MG63 (cell line): Measurements from ENCODE around the gene VCP. TPM values are rescaled to one million over a fixed set of nuclear protein-coding genes. Genes with fewer than 3 reads are reported as not detected.

Source experiments
- total RNA-seq: library from RNA; depleted of rRNA; stranded (reverse); fragments of >200 nt; shearing (Covaris generic); gene quantifications from 2 replicates; pipeline ENCODE4 v1.2.3, GENCODE V29; 2014; ENCODE audit warnings: low replicate concordance; rRNA removed

VCP gene
- total RNA-seq, 1 experiment from 2014 or later = 139 TPM

Other genes with a start within 250 kb of the VCP start
- gene PHF24, start 114.3 kb downstream of the VCP start, total RNA-seq = not detected in 2 replicates
- gene DNAJB5, start 82.9 kb downstream of the VCP start, total RNA-seq = 3.7 and 4.1 TPM in 2 replicates
- 15.2 and 16.5 TPM in 2 replicates for gene FANCG, start 7.3 kb upstream of the VCP start, total RNA-seq
- gene PIGO, start 24.0 kb upstream of the VCP start, total RNA-seq = 7.9 and 9.0 TPM in 2 replicates
- 152 and 209 TPM in 2 replicates for gene STOML2, start 30.5 kb upstream of the VCP start, total RNA-seq
- 0.72 and 2.0 TPM in 2 replicates for gene ATOSB, start 43.2 kb upstream of the VCP start, total RNA-seq
- 1.2 and 2.4 TPM in 2 replicates for gene UNC13B, start 89.4 kb upstream of the VCP start, total RNA-seq